ENCODE data around the gene SLC9A6.

Gene SLC9A6

GRCh38 chrX:135985157-135985972 lies at the start of gene SLC9A6 (continued):
- TF ChIP-seq ZNF26 (tag by site-specific recombination; IDR thresholded peaks at IDR 0.05) (no peak), ZNF580 (tag by site-specific recombination; IDR thresholded peaks at IDR 0.05) (no peak), ZNF629 (tag by site-specific recombination; IDR thresholded peaks at IDR 0.05) (no peak), ZNF133 (tag by site-specific recombination; IDR thresholded peaks at IDR 0.05) (no peak), ZNF19 (tag by site-specific recombination; IDR thresholded peaks at IDR 0.05; ENCODE audit: low read depth) (no peak), KLF9 (tag by site-specific recombination; IDR thresholded peaks at IDR 0.05; ENCODE audit: low read depth) (peak; percentile 38; the same call in 1 of the 2 replicates), PRDM1 (tag by site-specific recombination; IDR thresholded peaks at IDR 0.05) (no peak), ATF2 (tag by site-specific recombination; IDR thresholded peaks at IDR 0.05; ENCODE audit: low read depth) (no peak), ZNF433 (tag by site-specific recombination; IDR thresholded peaks at IDR 0.05; ENCODE audit: low read depth) (no peak), ZNF660 (tag by site-specific recombination; IDR thresholded peaks at IDR 0.05) (0 out of 2 replicates have a peak, but pooled peaks have one; percentile 28), ZBTB17 (tag by site-specific recombination; IDR thresholded peaks at IDR 0.05) (no peak), ZNF747 (tag by site-specific recombination; IDR thresholded peaks at IDR 0.05) (no peak), ZNF664 (tag by site-specific recombination; IDR thresholded peaks at IDR 0.05) (no peak), ZNF596 (tag by site-specific recombination; IDR thresholded peaks at IDR 0.05) (no peak; the same call in 1 of the 2 replicates), ZNF324 (tag by site-specific recombination; IDR thresholded peaks at IDR 0.05) (no peak), ZNF48 (tag by site-specific recombination; IDR thresholded peaks at IDR 0.05) (no peak), INSM2 (tag by site-specific recombination; IDR thresholded peaks at IDR 0.05) (no peak), ZSCAN30 (tag by site-specific recombination; IDR thresholded peaks at IDR 0.05) (no peak), WT1 (tag by site-specific recombination; IDR thresholded peaks at IDR 0.05) (no peak), ZNF18 (tag by site-specific recombination; IDR thresholded peaks at IDR 0.05) (no peak), HIC1 (tag by site-specific recombination; IDR thresholded peaks at IDR 0.05) (no peak), ZNF121 (tag by site-specific recombination; IDR thresholded peaks at IDR 0.05) (no peak), ZNF514 (tag by site-specific recombination; IDR thresholded peaks at IDR 0.05) (no peak), ZNF837 (tag by site-specific recombination; IDR thresholded peaks at IDR 0.05) (0 out of 2 replicates have a peak, but pooled peaks have one; percentile 64), ZNF610 (tag by site-specific recombination; IDR thresholded peaks at IDR 0.05; ENCODE audit: borderline replicate concordance) (no peak), ZNF404 (tag by site-specific recombination; IDR thresholded peaks at IDR 0.05) (no peak), ZNF10 (tag by site-specific recombination; IDR thresholded peaks at IDR 0.05) (no peak), ZNF561 (tag by site-specific recombination; IDR thresholded peaks at IDR 0.05; ENCODE audit: borderline replicate concordance) (no peak), ZBTB48 (tag by site-specific recombination; IDR thresholded peaks at IDR 0.05) (peak; percentile 49; the same call in 1 of the 2 replicates), ZNF473 (tag by site-specific recombination; IDR thresholded peaks at IDR 0.05) (no peak), ZNF701 (tag by site-specific recombination; IDR thresholded peaks at IDR 0.05) (no peak)
